ENCODE measurements around the gene TSPAN5.

DNA sequence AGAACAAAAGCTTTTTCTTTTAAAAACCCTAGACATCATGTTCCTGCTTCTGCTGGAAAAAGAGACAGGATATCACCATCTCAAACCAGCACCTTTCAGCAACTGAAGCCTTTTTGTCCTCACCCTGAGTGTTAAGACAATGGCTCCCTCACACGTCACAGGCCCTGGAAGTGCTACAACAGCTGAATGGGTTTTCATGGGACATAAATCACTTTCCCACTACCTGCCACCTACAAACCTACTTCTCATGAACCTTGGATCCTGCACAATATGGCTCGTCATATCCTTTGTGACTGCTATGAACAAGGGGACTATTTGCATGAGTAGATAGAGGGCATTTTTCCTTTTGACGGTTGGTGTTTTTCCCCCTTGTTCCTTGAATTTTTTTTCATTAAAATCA is 93.6 kb downstream of the TSPAN5 start:
- no peak for TF ChIP-seq POLR2A (IDR thresholded peaks at IDR 0.05)
- TF ChIP-seq CTCF (IDR thresholded peaks at IDR 0.05), result no peak
